DMS114 treated with DMSO at 0.1 percent for 48 hours (cell line): ENCODE measurements around the gene GLCE.
"Not testable (repeated sequence)": the region's sequence is repeated elsewhere in the genome, so short reads cannot be mapped to it uniquely, and the experiment has no call there.

ENCODE experiments used
- DNase-seq: peaks from one replicate; lab custom pipeline; 2025; ENCODE audit not compliant: unreplicated experiment; lab: John Stamatoyannopoulos, UW

Gene GLCE

GRCh38 chr15:69135499-69135898 is 24.9 kb upstream of the GLCE start:
- DNase-seq, result no peak

GRCh38 chr15:69138963-69139362 is 21.5 kb upstream of the GLCE start:
- no peak for DNase-seq

- DNase-seq, result no peak
Observed at GRCh38 chr15:69140306-69140705, 20.1 kb upstream of the GLCE start.

- DNase-seq, result no peak
Observed at GRCh38 chr15:69141286-69141701, 19.1 kb upstream of the GLCE start.

- DNase-seq, result no peak
Observed at GRCh38 chr15:69141833-69142232, 18.6 kb upstream of the GLCE start.

GRCh38 chr15:69143756-69144436 is 16.5 kb upstream of the GLCE start:
- no peak for DNase-seq

GRCh38 chr15:69144530-69144929 is 15.9 kb upstream of the GLCE start:
- no peak for DNase-seq

- no peak for DNase-seq
Observed at GRCh38 chr15:69145149-69145693, 15.2 kb upstream of the GLCE start.

GRCh38 chr15:69145694-69146492 is 14.5 kb upstream of the GLCE start:
- no peak for DNase-seq

GRCh38 chr15:69146724-69147435 is 13.6 kb upstream of the GLCE start:
- DNase-seq, result no peak

GRCh38 chr15:69148465-69148864 is 12.0 kb upstream of the GLCE start:
- DNase-seq, result no peak

GRCh38 chr15:69149163-69149562 is 11.3 kb upstream of the GLCE start:
- DNase-seq, result no peak

- no peak for DNase-seq
Observed at GRCh38 chr15:69149803-69150202, 10.6 kb upstream of the GLCE start.

- DNase-seq, result no peak
Observed at GRCh38 chr15:69150336-69150735, 10.1 kb upstream of the GLCE start.

GRCh38 chr15:69150841-69151240 is 9.6 kb upstream of the GLCE start:
- no peak for DNase-seq

- DNase-seq, result no peak
Observed at GRCh38 chr15:69153046-69153445, 7.4 kb upstream of the GLCE start.

GRCh38 chr15:69153587-69153986 is 6.8 kb upstream of the GLCE start:
- DNase-seq, result not testable (repeated sequence)

- no peak for DNase-seq
Observed at GRCh38 chr15:69154078-69154477, 6.4 kb upstream of the GLCE start.

GRCh38 chr15:69154684-69155083 is 5.8 kb upstream of the GLCE start:
- no peak for DNase-seq

- no peak for DNase-seq
Observed at GRCh38 chr15:69156736-69157381, 3.6 kb upstream of the GLCE start.

- no peak for DNase-seq
Observed at GRCh38 chr15:69158201-69158842, 2.1 kb upstream of the GLCE start.
